OCI-LY7 (cell line): ENCODE data around the gene HSPB6. TPM values are rescaled to one million over a fixed set of nuclear protein-coding genes. Genes with fewer than 3 reads are reported as not detected.

ENCODE experiments used
- BruUV-seq: library from RNA; stranded (reverse); fragments of 400-500 nt; replicated peaks from 2 replicates; lab custom pipeline; 2021; lab: Mats Ljungman, UMichigan
- CTCF ChIA-PET: fragments of 300-600 bp; sonication (Branson Sonifier 250); formaldehyde crosslinking; loops from one replicate; lab custom pipeline; 2022; ENCODE audit warnings: antibody characterized with exemption; ENCODE audit not compliant: unreplicated experiment; lab: Charles Lee
- POLR2A ChIA-PET: fragments of 300-600 bp; sonication (Branson Sonifier 250); formaldehyde crosslinking; loops from one replicate; lab custom pipeline; 2022; ENCODE audit warnings: antibody characterized with exemption; lab: Charles Lee
- DNase-seq: peaks from one replicate; pipeline ENCODE4 v3.0.0-alpha.2; 2015; ENCODE audit warnings: low spot score
- H2AFZ ChIP-seq: fragments of 200-600 bp; sonication (generic), shearing (Covaris generic); 2 replicates; pipeline ENCODE4 v1.6.1; 2014; ENCODE audit warnings: mild to moderate bottlenecking, antibody characterized with exemption, low read length, moderate library complexity
- H3K27ac ChIP-seq: fragments of 200-600 bp; sonication (generic); 2 replicates; pipeline ENCODE4 v1.5.1; 2014; ENCODE audit warnings: mixed run types, low read depth, mild to moderate bottlenecking, moderate library complexity, low read length, inconsistent platforms; ENCODE audit not compliant: poor library complexity, severe bottlenecking
- H3K36me3 ChIP-seq: fragments of 200-600 bp; sonication (generic); 2 replicates; pipeline ENCODE4 v1.6.1; 2014; ENCODE audit warnings: mild to moderate bottlenecking, antibody characterized with exemption, low read length, moderate library complexity, mixed read lengths; ENCODE audit not compliant: insufficient read depth
- H3K4me1 ChIP-seq: fragments of 200-600 bp; sonication (generic); 2 replicates; pipeline ENCODE4 v1.5.1; 2014; ENCODE audit warnings: mild to moderate bottlenecking, low read length; ENCODE audit not compliant: insufficient read depth, poor library complexity, severe bottlenecking
- H3K4me2 ChIP-seq: fragments of 200-600 bp; sonication (generic); 2 replicates; pipeline ENCODE4 v1.6.1; 2014; ENCODE audit warnings: mild to moderate bottlenecking, low read length
- H3K4me3 ChIP-seq: fragments of 200-600 bp; sonication (generic); 2 replicates; pipeline ENCODE4 v1.5.1; 2014; ENCODE audit warnings: mild to moderate bottlenecking, low read depth, low read length; ENCODE audit not compliant: poor library complexity, severe bottlenecking
- H3K79me2 ChIP-seq: fragments of 200-600 bp; sonication (generic); 2 replicates; pipeline ENCODE4 v1.6.1; 2016; ENCODE audit warnings: low read depth, mild to moderate bottlenecking, low read length, moderate library complexity, mixed read lengths; ENCODE audit not compliant: insufficient read depth
- H3K9me2 ChIP-seq: fragments of 200-600 bp; sonication (generic); 2 replicates; pipeline ENCODE4 v1.6.1; 2016; ENCODE audit warnings: mild to moderate bottlenecking, low read length, mixed read lengths; ENCODE audit not compliant: insufficient read depth
- H3K9me3 ChIP-seq: fragments of 200-600 bp; sonication (generic); 2 replicates; pipeline ENCODE4 v1.6.1; 2014; ENCODE audit warnings: mild to moderate bottlenecking, mixed run types, low read length, mixed read lengths
- H4K20me1 ChIP-seq: fragments of 200-600 bp; sonication (generic); 2 replicates; pipeline ENCODE4 v1.6.1; 2014; ENCODE audit warnings: mild to moderate bottlenecking, antibody characterized with exemption, low read length, moderate library complexity, mixed read lengths; ENCODE audit not compliant: insufficient read depth
- EZH2phosphoT487 ChIP-seq: fragments of 200-600 bp; sonication (generic); IDR thresholded peaks from 2 replicates; pipeline ENCODE4 v1.6.1; 2018; ENCODE audit warnings: low read depth, borderline replicate concordance, mild to moderate bottlenecking, mixed run types, antibody characterized with exemption, low read length, moderate library complexity, mixed read lengths
- intact Hi-C: fragments of 100-400 bp; cut with micrococcal nuclease; formaldehyde crosslinking; loops from one replicate; pipeline ENCODE4 v1.10.0; 2022; ENCODE audit not compliant: unreplicated experiment
- total RNA-seq, 2 experiments: library from RNA; depleted of rRNA in 1 of 2; stranded (reverse); fragments of >200 nt in 1 of 2; shearing (Covaris generic) in 1 of 2; gene quantifications; 2 replicates each; pipeline ENCODE4 v1.2.3, GENCODE V29; 2014 to 2022
- TF ChIP-seq, protein P1 (sequence below): fragments of 200-600 bp; sonication (generic); conservative IDR thresholded peaks from 2 replicates; pipeline ENCODE4 v1.5.1; 2014; ENCODE audit warnings: mild to moderate bottlenecking, antibody characterized with exemption, low read length, moderate library complexity, mixed read lengths

HSPB6 gene
- total RNA-seq, 2 experiments from 2014 or later, result 1.7 TPM; not detected in 1

DNA sequence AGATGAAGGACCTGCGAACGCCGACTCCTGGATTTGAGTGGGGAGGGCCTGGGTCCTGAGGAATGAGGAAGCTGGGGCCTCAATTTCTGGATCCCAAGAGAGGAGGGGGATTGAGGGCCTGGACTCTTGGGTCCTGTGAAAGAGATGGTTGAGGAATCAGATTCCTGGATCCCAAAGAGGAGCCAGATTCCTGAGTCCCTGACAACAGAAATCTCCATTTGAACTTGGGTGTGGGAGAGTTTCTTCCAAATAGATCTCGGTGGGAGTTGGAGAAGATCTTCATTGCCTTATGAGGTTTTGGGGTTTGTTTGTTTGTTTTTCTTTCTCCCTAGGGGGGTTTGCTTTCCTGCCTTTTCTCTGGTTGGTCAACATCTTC lies 10.8 kb downstream of the HSPB6 start:
- Histone ChIP-seq H3K9me3 (no peaks in the 10 kb centered on the region), H3K9me2 (no peaks in the 10 kb centered on the region), H3K4me3 (peak overlapping the region; percentile 78), H3K4me2 (peak overlapping the region; percentile 86), H2AFZ (no peak overlapping the region; the same call in 1 of the 2 replicates), H3K79me2 (peaks cover 14% of the 10 kb centered on the region; the same call in 1 of the 2 replicates), H3K4me1 (peaks cover 55% of the 10 kb centered on the region), H3K36me3 (no peaks in the 10 kb centered on the region; the same call in 1 of the 2 replicates), H3K27ac (peak overlapping the region; percentile 86), H4K20me1 (no peaks in the 10 kb centered on the region)
- intact Hi-C loops, result loop anchor here (10.0 kb wide), 1 partner anchor 1311 kb away; no protein-coding TSS in a partner anchor
- no peak for DNase-seq
- ChIA-PET CTCF (no interaction called here), POLR2A (interaction anchor here (0.5 to 1.0 kb wide), 5 partner anchors 34 to 608 kb away, joined by 3 to 4 read pairs (median 3); partner anchors contain the start of gene ALKBH6)
- BruUV-seq, result no TSS peak
- TF ChIP-seq, protein P1, sequence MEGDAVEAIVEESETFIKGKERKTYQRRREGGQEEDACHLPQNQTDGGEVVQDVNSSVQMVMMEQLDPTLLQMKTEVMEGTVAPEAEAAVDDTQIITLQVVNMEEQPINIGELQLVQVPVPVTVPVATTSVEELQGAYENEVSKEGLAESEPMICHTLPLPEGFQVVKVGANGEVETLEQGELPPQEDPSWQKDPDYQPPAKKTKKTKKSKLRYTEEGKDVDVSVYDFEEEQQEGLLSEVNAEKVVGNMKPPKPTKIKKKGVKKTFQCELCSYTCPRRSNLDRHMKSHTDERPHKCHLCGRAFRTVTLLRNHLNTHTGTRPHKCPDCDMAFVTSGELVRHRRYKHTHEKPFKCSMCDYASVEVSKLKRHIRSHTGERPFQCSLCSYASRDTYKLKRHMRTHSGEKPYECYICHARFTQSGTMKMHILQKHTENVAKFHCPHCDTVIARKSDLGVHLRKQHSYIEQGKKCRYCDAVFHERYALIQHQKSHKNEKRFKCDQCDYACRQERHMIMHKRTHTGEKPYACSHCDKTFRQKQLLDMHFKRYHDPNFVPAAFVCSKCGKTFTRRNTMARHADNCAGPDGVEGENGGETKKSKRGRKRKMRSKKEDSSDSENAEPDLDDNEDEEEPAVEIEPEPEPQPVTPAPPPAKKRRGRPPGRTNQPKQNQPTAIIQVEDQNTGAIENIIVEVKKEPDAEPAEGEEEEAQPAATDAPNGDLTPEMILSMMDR, result no peak
- no peak for TF ChIP-seq EZH2phosphoT487

DNA sequence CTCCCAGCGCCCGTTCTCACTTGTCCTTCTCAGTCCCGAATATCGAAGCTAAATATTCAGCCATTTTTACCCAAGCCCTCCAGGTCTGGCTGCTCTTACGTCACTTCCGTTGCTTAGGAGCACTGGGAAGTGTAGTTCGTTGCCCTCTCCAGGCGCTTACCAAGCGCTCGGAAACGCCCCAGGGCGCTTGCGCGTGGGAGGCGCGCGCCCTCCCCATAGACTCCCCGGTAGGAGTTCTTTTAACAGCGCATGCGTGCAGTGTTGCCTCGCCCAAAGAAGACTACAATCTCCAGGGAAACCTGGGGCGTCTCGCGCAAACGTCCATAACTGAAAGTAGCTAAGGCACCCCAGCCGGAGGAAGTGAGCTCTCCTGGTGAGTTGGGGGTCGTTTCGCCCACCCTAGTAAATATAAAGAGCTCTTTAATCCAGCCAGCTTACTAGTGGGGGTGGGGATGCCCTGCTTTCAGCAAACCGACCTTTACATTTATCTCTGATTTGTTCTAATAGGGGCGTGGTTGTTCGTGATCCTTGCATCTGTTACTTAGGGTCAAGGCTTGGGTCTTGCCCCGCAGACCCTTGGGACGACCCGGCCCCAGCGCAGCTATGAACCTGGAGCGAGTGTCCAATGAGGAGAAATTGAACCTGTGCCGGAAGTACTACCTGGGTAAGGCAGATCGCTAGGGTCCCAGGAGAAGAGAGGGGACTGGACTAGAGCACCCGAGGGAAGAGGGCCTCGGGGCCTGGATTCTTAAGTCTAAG lies 11.3 kb downstream of the HSPB6 start, which contains the start of the genes PSENEN and U2AF1L4:
TSS of gene PSENEN (plus strand) at position 324 of the 759 bp plus-strand sequence. CDS start at position 604, 280 bp downstream.
TSS of gene U2AF1L4 (minus strand) at position 91 of the 759 bp plus-strand sequence. CDS start at position 64, 27 bp downstream.
- BruUV-seq, result TSS peak; percentile 81
- H3K9me3 ChIP-seq, result no peaks in the 10 kb centered on the region
- no peaks in the 10 kb centered on the region for H4K20me1 ChIP-seq
- peaks cover 55% of the 10 kb centered on the region for H3K4me1 ChIP-seq
- peak; percentile 100 for DNase-seq
- H3K27ac ChIP-seq, result peak within 1 kb of the TSS; percentile 86
- no peaks in the 10 kb centered on the region for H3K9me2 ChIP-seq
- peak within 1 kb of the TSS; percentile 57; the same call in 1 of the 2 replicates for H2AFZ ChIP-seq
- H3K4me3 ChIP-seq, result peak within 1 kb of the TSS; percentile 78
- POLR2A ChIA-PET, result interaction anchor here (0.5 to 2.3 kb wide), 8 partner anchors 34 to 608 kb away, joined by 3 to 9 read pairs (median 3); partner anchors contain the start of genes ALKBH6 and COX6B1
- no peaks in the 10 kb centered on the region; the same call in 1 of the 2 replicates for H3K36me3 ChIP-seq
- TF ChIP-seq, protein P1, result no peak
- TF ChIP-seq EZH2phosphoT487, result no peak
- H3K4me2 ChIP-seq, result peak within 1 kb of the TSS; percentile 86
- H3K79me2 ChIP-seq, result peaks cover 14% of the 10 kb centered on the region; the same call in 1 of the 2 replicates
- intact Hi-C loops, result loop anchor here (10.0 kb wide), 1 partner anchor 1311 kb away; no protein-coding TSS in a partner anchor
- CTCF ChIA-PET, result no interaction called here
